ACC112 (cell line): ENCODE results near the gene WNT16.
A peak's percentile ranks its signal among the peaks of the same experiment; 100 is the strongest.
"Not testable (repeated sequence)": the region's sequence is repeated elsewhere in the genome, so short reads cannot be mapped to it uniquely, and the experiment has no call there.

Experiments used
- H2AFZ ChIP-seq: fragments of 200-600 bp; sonication (generic); one replicate; pipeline ENCODE4 v1.6.0; 2017; ENCODE audit warnings: antibody characterized with exemption, low read length; ENCODE audit not compliant: unreplicated experiment
- H3K27ac ChIP-seq: fragments of 200-600 bp; sonication (generic); 2 replicates; pipeline ENCODE4 v1.5.1; 2014; ENCODE audit warnings: low read depth, mild to moderate bottlenecking, antibody characterized with exemption, low read length, moderate library complexity
- H3K27me3 ChIP-seq: fragments of 200-600 bp; sonication (generic); 2 replicates; pipeline ENCODE4 v1.6.1; 2014; ENCODE audit warnings: mild to moderate bottlenecking, antibody characterized with exemption, low read length, moderate library complexity, mixed read lengths; ENCODE audit not compliant: insufficient read depth
- H3K36me3 ChIP-seq: fragments of 200-600 bp; sonication (generic); 2 replicates; pipeline ENCODE4 v1.6.1; 2016; ENCODE audit warnings: mild to moderate bottlenecking, antibody characterized with exemption, low read length, moderate library complexity, mixed read lengths; ENCODE audit not compliant: insufficient read depth
- H3K4me1 ChIP-seq: fragments of 200-600 bp; sonication (generic); one replicate; pipeline ENCODE4 v1.6.1; 2016; ENCODE audit warnings: low read length, mixed read lengths; ENCODE audit not compliant: insufficient read depth, unreplicated experiment, control insufficient read depth
- H3K4me3 ChIP-seq: fragments of 200-600 bp; sonication (generic); 2 replicates; pipeline ENCODE4 v1.5.1; 2014; ENCODE audit warnings: mild to moderate bottlenecking, low read depth, low read length
- H3K79me2 ChIP-seq: fragments of 200-600 bp; sonication (generic); one replicate; pipeline ENCODE4 v1.6.0; 2016; ENCODE audit warnings: low read length; ENCODE audit not compliant: control insufficient read depth, unreplicated experiment, insufficient read depth

The WNT16 gene

GRCh38 chr7:121328508-121329190, at the start of gene WNT16:
WNT16 (plus strand) TSS chr7:121329000; CDS start chr7:121329293, 293 bp downstream.
- Histone ChIP-seq H3K79me2 (no peaks in the 10 kb centered on the region), H2AFZ (peak within 1 kb of the TSS; percentile 91), H3K36me3 (no peaks in the 10 kb centered on the region), H3K27ac (no peak within 1 kb of the TSS), H3K27me3 (peaks cover 27% of the 10 kb centered on the region), H3K4me1 (peaks cover 5% of the 10 kb centered on the region), H3K4me3 (peak within 1 kb of the TSS; percentile 83)

GRCh38 chr7:121279060-121279620, 49.7 kb upstream of the WNT16 start:
- peak overlapping the region; percentile 84 for H3K27ac ChIP-seq
- peak overlapping the region; percentile 44 for H2AFZ ChIP-seq
- H3K4me3 ChIP-seq, result no peak overlapping the region
- H3K79me2 ChIP-seq, result no peaks in the 10 kb centered on the region
- H3K4me1 ChIP-seq, result peaks cover 18% of the 10 kb centered on the region
- peaks cover 5% of the 10 kb centered on the region; the same call in 1 of the 2 replicates for H3K36me3 ChIP-seq
- no peaks in the 10 kb centered on the region for H3K27me3 ChIP-seq

GRCh38 chr7:121279822-121280221, 49.0 kb upstream of the WNT16 start:
- Histone ChIP-seq H3K4me1 (peaks cover 18% of the 10 kb centered on the region), H2AFZ (no peak overlapping the region), H3K4me3 (no peak overlapping the region), H3K36me3 (peaks cover 5% of the 10 kb centered on the region; the same call in 1 of the 2 replicates), H3K27me3 (no peaks in the 10 kb centered on the region), H3K27ac (no peak overlapping the region), H3K79me2 (no peaks in the 10 kb centered on the region)

GRCh38 chr7:121280656-121281055, 48.1 kb upstream of the WNT16 start:
- peaks cover 18% of the 10 kb centered on the region for H3K4me1 ChIP-seq

GRCh38 chr7:121282129-121282528, 46.7 kb upstream of the WNT16 start:
- H3K79me2 ChIP-seq, result no peaks in the 10 kb centered on the region
- H2AFZ ChIP-seq, result no peak overlapping the region
- H3K36me3 ChIP-seq, result peaks cover 8% of the 10 kb centered on the region; the same call in 1 of the 2 replicates

More at GRCh38 chr7:121280656-121281055, 48.1 kb upstream of the WNT16 start:
- H3K79me2 ChIP-seq, result no peaks in the 10 kb centered on the region
- H3K27me3 ChIP-seq, result no peaks in the 10 kb centered on the region
- no peak overlapping the region for H3K27ac ChIP-seq
- H2AFZ ChIP-seq, result no peak overlapping the region
- H3K4me3 ChIP-seq, result no peak overlapping the region
- H3K36me3 ChIP-seq, result peaks cover 5% of the 10 kb centered on the region; the same call in 1 of the 2 replicates

GRCh38 chr7:121285066-121285667, 43.6 kb upstream of the WNT16 start:
- Histone ChIP-seq H3K27ac (no peak overlapping the region), H3K36me3 (peaks cover 8% of the 10 kb centered on the region; the same call in 1 of the 2 replicates)

More at GRCh38 chr7:121282129-121282528, 46.7 kb upstream of the WNT16 start:
- Histone ChIP-seq H3K4me1 (peaks cover 19% of the 10 kb centered on the region), H3K27ac (no peak overlapping the region), H3K4me3 (no peak overlapping the region), H3K27me3 (no peaks in the 10 kb centered on the region)

GRCh38 chr7:121286186-121286585, 42.6 kb upstream of the WNT16 start:
- H3K4me3 ChIP-seq, result no peak overlapping the region
- peaks cover 3% of the 10 kb centered on the region; the same call in 1 of the 2 replicates for H3K36me3 ChIP-seq
- no peaks in the 10 kb centered on the region for H3K79me2 ChIP-seq
- H3K27me3 ChIP-seq, result no peaks in the 10 kb centered on the region
- no peak overlapping the region for H2AFZ ChIP-seq
- H3K4me1 ChIP-seq, result peaks cover 17% of the 10 kb centered on the region
- no peak overlapping the region for H3K27ac ChIP-seq

More at GRCh38 chr7:121285066-121285667, 43.6 kb upstream of the WNT16 start:
- H2AFZ ChIP-seq, result no peak overlapping the region
- no peak overlapping the region for H3K4me3 ChIP-seq
- H3K79me2 ChIP-seq, result no peaks in the 10 kb centered on the region
- H3K4me1 ChIP-seq, result peaks cover 17% of the 10 kb centered on the region
- no peaks in the 10 kb centered on the region for H3K27me3 ChIP-seq

GRCh38 chr7:121286742-121287734, 41.8 kb upstream of the WNT16 start:
- no peaks in the 10 kb centered on the region for H3K27me3 ChIP-seq
- H3K4me3 ChIP-seq, result no peak overlapping the region
- peaks cover 3% of the 10 kb centered on the region; the same call in 1 of the 2 replicates for H3K36me3 ChIP-seq
- no peak overlapping the region for H2AFZ ChIP-seq
- H3K79me2 ChIP-seq, result no peaks in the 10 kb centered on the region
- peaks cover 17% of the 10 kb centered on the region for H3K4me1 ChIP-seq
- no peak overlapping the region for H3K27ac ChIP-seq

- Histone ChIP-seq H3K36me3 (0 out of 2 replicates have a peak, but pooled peaks cover 3% of the 10 kb centered on the region), H3K27ac (no peak overlapping the region; the same call in 1 of the 2 replicates), H3K79me2 (no peaks in the 10 kb centered on the region), H3K27me3 (no peaks in the 10 kb centered on the region), H2AFZ (no peak overlapping the region), H3K4me1 (peaks cover 17% of the 10 kb centered on the region), H3K4me3 (no peak overlapping the region)
Observed at GRCh38 chr7:121288894-121289293, 39.9 kb upstream of the WNT16 start.

- not testable (repeated sequence) for H3K27ac ChIP-seq, H3K27me3 ChIP-seq, H2AFZ ChIP-seq, H3K4me3 ChIP-seq, H3K79me2 ChIP-seq, H3K36me3 ChIP-seq
- H3K4me1 ChIP-seq, result peaks cover 17% of the 10 kb centered on the region
Observed at GRCh38 chr7:121289930-121290329, 38.9 kb upstream of the WNT16 start.
